GM11168 (cell line): ENCODE measurements around the gene SPON1.
"Not testable (repeated sequence)": the region's sequence is repeated elsewhere in the genome, so short reads cannot be mapped to it uniquely, and the experiment has no call there.

ENCODE experiments used
- in situ Hi-C: fragments of 300-500 bp; cut with MboI; formaldehyde crosslinking; loops from one replicate; pipeline ENCODE4 v1.12.0; 2022; ENCODE audit warnings: low sequenced_read_pairs; ENCODE audit not compliant: unreplicated experiment

The SPON1 gene

DNA sequence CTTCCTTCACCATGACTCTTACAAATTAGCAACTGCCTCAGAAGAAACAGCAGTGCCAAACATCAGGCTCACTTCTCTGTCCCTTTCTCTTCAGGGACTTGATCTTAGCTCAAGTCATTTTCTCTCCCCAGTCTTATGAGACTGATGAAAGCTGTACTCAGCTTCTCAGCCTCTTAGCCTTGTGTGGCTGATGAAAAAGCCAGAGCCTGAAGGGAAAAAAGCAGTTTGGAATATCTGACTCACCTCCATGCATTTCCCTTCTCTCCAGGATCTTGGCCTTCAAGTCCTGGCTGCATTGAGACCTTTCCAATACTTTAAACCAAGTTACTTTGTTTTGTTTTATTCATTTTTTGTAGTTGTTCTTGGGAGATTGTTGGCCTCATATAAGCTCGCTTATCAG, 195.9 kb downstream of the SPON1 start:
- in situ Hi-C loops = no loop called here

DNA sequence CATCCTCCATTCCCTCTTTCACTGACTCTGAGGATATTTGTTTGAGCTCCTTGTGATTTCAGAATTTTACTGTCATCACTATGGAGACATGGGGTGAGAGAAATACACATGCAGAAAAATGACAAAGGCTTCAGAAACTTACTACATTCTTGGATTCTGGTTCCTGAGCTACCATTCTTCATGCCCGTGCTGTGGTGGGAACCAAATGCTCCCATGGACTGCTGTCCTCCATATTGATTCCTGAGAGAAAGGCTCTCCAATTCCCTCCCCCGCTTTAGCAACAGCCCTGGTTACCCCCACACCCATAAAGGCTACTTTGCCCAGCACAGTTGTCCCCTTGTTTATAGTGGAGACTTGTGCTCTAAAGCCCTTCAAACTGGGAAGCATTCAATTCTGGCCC, 201.1 kb downstream of the SPON1 start:
- in situ Hi-C loops = no loop called here

DNA sequence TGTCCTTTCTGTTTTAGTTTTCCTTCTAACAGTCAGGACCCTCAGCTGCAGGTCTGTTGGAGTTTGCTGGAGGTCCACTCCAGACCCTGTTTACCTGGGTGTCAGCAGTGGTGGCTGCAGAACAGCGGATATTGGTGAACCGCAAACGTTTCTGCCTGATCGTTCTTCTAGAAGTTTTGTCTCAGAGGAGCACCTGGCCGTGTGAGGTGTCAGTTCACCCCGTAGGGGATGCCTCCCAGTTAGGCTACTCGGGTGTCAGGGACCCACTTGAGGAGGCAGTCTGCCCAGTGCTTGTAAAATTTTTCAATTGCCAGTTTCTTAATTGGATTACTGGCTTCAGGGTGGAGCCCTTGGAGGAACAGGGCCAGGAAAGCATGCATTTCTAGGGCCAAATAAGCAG, 211.2 kb downstream of the SPON1 start:
- in situ Hi-C loops = not testable (repeated sequence)

DNA sequence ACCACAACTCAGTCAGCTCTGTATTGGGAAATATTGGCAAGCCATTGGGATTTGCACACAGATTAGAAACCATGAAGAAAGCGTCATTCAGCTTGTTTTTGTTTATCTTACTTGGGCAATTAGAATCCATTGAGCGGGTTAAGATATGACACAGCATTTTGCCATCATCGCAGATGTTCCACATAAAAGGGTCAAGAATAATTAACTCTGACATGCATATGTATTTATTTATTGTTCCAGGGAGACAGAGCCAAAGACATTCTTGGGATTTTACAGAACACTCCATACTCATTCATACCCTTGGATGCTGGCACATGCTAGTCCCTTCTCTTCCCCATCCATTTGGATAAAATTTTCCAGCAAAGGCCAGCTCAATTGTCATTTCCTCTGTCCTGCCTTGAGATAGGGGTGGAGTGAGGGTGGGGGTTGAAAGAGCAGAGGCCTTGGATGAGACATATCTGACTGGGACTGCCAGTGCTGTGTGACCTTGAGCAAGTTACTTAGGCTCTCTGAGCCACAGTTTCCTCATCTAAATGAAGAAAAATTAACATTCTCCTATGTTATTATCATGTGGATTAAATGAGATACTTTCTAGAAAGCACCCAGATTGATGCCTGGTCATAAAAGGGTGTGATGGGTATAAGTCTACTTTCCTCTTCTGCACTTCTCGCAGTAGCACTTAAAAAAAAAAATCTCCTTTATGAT, 216.7 kb downstream of the SPON1 start:
- in situ Hi-C loops = no loop called here

DNA sequence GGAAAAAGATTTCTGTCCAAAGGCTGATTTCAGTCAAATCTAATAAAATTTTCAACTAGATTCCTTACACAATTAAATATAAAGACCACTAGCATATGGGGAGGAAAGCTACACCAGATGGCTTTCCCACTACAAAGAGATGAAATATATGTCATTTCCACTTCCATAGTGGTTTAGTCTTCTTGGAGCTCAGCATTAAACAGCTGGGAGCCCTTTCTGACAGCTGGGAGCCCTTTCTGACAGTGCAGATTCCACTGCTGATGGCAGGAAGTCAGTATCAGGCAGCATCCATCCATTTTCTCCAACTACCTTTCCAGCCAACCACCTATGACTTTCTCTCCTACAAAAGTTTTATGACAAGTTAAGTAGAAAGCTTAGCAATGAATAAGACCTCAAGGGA, 218.6 kb downstream of the SPON1 start:
- in situ Hi-C loops = no loop called here

DNA sequence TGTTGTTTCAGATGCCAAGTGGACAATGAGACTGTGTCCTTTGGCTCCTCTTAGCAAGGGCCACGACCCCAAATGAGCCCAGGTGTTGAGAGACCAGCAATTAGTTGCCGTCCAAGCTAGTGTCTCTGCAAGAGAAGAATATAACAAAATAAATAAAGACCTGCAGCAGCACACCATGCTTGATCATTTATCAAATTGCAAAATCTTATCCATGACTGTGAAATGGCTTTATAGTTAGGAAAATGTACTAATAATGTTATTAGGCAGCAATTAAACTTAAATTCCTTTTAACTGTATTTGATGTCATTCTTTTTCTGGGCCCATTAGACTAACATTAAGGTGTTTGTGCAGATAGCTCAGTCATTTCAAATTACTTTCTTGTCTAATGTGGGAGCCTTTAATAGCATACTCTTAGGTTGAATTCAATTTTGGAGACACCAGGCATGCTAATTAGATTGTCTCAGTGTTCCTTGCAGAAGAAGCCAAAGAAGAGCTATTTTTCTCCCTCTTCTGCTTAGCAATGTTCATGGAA, 220.4 kb downstream of the SPON1 start:
- in situ Hi-C loops = no loop called here

DNA sequence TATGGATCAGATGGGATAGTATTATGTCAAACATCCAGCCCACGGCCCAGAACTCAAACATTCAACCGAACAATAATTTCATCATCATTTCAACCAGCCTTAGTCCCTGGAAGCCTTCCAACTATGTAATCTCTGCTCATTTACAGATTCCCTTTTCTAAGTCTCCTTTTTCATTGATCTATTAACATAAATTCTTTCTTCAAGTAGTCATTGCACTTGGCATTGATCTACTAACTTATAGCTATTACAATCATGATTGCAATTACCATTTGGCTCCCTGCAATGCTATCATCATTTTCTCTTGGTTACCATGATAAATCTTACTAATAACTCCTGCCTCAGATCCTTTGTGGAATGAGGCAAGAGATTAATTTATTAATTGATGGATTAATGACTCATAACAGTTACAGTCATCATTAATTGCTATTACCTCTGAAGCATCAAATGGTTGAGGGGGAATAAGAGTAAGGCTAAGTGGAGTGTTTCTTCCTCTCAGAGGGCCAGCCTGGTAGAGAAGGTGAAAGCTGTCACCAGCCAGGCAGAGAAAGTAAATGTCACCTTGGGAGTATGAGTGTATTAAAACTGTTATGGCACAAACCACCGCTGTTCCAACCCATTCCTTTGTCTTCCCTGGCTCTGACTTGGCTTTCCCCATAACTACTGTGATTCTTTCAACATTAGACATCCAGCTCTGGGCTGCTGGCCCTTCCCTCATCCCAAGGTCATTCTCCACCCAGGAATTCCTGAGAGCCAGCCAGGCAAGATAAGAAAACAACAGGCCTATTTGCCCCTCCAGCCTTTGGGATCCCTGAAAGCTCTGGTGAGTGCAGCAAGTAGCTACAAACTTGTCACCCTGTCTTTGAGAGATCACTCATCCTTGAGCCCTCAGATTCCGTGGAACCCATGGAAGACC, 221.8 kb downstream of the SPON1 start:
- in situ Hi-C loops = no loop called here

DNA sequence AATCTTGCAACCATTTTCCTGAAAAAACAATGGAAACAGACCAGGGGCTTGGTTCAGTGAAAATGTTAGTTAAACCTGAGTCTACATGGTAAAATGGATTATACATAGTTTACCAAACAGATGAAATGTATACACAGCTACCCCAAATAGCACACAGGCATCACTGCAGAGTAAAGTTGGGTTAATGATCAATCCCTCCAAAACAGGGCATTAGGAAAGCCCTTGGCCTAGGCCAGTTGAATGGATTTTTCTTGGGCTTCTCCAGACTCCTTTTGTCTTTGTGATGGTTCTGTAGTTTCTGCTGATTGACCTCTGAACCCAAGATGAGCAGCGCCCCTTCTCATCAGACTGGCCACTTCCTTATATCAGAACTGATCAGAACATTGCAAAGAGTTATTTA, 222.9 kb downstream of the SPON1 start:
- in situ Hi-C loops = no loop called here

DNA sequence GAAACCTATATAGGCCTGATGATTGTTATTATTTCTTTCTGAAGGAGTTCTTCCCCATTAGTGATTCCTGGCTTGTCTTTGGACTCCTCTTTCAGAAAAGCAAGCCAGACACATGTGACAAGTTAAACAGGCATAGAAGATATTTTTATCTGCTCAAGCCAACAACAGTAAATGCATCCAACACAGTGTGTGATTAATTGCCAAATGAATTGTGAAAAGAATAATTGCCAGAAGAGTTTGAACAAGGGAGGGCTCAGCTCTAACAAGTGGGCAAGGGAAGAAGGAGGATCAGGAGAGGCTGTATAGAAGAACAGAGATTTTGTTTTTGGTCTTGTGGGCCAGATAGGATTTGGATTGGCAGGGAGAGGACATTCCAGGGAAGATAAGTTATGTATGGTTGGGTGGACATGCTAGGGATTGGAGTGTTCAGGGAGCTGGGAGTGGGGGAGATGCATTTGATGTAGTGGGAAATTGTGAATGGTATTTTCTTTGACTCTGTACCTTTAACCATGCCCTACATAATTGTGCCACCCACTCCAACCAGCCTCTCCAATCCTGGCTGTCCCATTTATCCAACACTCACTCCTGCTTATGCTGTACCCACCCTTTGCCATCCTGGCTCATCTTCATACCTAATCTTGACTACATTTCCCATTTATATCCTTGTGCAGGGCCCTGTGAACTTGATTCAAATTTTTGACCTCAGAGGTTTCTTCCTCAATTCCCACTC, 223.7 kb downstream of the SPON1 start:
- in situ Hi-C loops = no loop called here

DNA sequence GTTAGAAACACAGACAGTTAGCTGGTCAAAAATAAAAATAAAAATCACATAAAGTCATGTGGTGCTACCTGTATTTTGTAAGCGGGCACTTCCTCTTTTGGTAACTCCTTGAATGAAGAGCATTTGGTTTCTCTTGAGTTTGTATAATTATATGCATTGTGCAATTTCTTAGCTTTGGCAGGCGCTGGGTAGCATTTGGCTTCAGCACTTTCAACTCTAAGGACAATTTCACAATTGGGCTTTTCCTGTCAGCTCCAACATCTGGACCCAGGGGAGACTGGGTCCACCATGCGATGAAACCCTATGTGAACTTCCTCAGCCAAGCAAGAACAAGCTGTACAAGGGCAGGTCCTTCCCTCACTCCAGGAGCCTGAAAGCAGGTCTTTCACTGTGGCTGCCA, 227.4 kb downstream of the SPON1 start:
- in situ Hi-C loops = no loop called here

DNA sequence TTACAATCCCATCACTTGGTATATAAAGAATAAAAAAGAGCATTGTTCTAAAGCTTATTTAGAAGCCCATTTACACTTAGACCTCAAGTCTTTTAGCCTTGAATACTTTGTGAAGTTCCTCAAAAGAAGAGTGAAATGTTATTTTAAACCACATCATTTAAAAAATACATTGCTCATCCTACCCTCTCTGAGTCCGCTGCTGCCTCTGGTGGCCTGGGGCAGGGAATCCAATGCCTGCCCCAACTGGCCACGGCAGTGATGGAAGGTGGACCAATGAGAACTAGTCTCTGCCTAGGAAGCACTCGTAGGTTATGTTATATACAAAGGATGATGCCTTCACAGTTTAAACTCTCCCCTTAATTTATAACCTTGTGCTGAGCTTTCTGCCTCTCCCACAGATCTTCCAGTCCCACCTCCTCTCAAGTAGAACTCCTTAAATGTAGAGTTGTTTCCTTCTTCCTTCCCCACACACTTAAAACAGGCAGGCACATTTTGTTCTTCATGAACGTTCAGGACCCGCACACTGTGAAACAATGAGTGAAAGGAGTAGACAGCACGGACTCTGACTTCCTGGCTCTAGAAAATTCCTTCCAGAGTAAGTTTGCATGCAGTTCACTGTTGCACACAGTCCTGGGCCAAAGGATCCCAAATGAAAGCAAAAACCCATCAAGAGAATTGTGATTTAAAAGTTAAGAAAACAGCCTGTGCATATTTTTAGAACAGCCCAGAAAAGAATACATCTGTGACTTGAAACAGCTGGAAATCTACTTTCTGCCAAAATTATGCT, 228.7 kb downstream of the SPON1 start:
- in situ Hi-C loops = no loop called here

DNA sequence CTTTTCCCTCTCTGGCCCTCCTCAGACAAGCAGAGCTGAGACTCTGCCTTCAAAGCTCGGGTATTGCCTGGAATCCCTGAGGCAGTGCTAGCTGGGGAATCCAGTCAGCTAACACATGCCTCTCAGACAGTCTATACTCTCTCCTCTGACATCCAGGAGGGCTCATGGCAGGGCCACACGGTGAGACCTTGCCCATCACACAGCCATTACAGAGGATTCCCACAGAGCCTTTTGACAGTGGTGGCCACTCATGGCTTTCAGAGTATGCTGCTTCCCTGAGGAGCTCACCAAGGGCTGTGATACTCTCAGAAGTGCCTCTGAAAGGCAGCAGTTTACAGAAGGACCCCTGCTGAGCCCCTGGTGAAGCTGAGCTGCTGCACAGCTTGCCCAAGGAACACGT, 231.1 kb downstream of the SPON1 start:
- in situ Hi-C loops = no loop called here

DNA sequence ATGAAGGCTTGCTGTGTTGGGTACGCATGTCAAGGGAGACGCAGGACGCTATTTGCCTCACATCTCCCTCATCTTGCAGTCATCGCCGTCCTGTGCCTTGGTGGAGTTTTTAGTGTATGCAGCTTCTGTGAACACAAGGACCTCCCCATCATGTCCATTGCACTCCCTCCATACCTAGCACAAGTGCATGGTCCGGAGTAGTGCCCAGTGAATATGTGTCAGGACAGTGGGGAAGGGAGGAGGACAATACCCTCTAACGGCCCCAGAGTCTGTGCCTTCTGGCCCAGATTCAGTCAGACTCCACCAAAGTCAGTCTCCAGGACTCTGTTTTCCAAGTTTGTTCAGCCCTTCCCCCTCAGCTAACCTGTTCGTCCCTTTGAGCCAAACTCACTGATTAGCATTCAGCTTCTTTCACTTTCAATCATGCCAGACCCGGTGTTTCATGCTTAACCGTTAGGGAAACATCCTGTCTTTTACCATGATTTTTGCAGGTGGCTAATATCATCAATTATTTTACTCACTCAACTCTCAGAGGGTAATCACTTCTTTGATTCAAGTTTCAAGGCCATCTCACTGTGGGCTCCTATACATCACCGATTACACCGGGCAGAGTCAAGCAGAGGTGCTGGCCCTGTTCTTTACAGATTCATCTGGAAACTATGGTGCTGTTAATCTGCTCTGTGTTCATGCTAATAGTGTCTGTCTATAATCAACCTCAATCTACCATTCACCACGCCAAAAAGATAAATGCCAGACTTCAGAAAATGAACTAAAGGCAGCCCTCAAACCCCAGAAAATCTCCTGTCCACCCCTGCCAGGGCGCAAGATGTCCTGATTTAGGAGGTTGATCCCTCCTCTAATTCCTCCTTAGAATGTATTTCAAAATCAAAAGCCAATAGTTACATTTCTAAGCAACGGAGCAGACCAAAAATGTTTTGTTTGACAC, 240.0 kb downstream of the SPON1 start:
- in situ Hi-C loops = no loop called here

DNA sequence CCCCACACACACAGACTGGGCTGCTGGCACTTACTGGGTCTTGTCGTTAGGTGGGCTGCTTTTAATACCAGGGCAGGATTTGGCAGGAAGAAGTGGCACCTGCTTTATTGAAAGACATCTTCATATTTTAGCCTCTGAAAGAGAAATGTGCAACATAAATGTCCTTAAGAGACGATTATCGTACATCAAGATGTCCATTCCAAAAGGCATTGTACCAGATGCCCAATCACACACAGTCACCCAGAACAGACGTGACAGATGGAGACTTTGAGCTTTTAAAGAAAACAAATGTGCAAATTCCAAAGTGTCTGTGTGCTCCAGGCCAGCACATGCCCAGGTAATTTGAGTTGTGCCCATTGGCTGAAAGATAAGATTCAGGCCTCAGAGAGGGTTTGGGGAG, 240.8 kb downstream of the SPON1 start:
- in situ Hi-C loops = no loop called here

DNA sequence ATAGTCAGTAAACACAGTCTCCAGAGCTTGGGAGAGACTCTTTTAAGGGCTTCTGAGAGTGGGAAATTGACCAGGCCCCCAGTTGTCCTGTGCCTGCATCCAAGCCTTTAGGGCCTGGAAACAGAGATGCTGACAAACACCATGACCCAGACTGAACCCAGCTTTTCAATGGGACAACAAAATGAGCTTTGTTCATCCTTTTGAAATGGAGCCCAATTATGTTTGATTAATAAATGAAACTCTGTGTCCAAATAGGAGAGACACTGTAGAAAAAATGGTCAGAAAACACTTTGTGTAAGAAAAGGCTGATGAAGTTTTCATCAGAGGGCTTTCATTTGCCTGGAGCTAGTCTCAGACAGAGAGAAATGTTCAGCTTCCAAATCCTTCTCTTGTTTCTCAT, 250.5 kb downstream of the SPON1 start:
- in situ Hi-C loops = no loop called here

DNA sequence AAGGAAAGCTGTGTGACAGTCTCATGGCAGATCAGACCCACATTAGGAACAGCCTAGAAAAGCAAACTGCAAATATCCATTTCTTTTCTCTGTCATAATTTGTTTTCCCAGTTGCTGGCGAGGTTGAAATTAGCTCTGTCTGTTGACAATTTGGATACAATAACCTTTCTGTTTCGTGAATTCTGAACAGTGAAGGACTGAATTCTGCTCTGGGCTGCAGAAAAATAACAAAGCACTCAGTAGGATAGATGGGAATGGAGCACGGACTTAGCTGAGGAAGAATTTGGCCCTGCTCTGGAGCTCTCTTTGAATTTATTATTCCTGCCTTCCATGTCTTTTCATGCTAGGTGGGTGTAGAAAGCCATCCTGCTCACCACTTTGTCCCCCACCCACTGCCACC, 256.2 kb downstream of the SPON1 start:
- in situ Hi-C loops = no loop called here

DNA sequence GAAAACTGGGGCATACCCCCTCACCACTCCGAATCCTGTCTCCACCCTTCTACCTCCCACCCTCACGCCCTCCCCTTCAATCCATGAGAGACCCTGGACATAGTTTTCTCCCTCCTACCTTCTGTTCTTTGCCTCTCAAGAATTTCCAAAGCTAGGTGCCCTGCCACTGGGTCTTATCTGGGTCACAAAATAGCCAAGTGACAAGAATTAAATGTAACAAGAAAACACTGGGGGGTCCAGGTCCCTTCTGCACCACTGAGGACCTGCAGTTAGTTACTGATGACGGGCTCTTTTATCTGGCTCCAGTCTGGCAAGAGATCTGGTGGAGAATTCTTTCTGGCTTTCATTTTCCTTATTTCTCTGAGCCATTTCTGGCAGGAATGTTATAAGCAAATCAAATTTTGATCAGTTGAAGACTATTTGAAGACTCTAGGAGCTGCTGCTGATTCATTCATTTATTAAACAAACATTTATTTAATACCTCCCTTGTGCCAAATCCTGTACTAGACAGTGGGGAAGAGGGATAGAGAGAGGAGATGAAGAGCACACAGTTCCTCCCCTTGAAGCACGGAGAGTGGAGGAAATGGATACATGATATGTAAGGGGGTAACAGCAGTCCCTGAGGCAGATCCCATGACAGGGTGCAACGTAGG, 261.2 kb downstream of the SPON1 start:
- in situ Hi-C loops = no loop called here

DNA sequence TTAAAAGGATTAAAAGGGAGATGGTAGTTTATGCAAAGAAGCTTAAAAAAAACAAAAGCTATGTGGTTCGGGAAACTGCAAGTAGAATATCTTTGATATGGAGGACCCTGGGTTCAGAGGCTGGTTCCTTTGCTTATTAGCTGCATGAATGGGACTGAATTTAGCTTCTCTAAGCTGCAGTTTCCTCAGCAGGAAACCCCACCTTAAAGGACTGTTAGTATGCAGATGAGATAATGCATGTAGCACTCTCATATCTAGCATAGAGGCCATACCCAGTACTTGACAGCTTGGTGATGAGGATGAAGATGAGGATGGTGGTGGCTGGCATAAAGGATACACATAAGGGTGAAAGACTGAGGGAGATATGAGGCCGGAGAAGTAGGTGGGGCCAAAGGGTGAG, 261.9 kb downstream of the SPON1 start:
- in situ Hi-C loops = no loop called here
